ENCODE measurements around the gene ANKRD23.

GRCh38 chr2:96838345-96839292 lies 5.2 kb downstream of the ANKRD23 start:
- TF ChIP-seq POLR2A (IDR thresholded peaks at IDR 0.05) = no peak
- no peak for TF ChIP-seq CTCF (IDR thresholded peaks at IDR 0.05)
